Thyroid gland (tissue), 4 donors: ENCODE results near the gene PRMT7.

Experiments used
- CTCF ChIP-seq, 6 experiments: fragments of 200-600 bp in 3 of 6; fragments of 450-650 bp in 3 of 6; sonication (generic) in 3 of 6; IDR thresholded peaks; one replicate each; pipeline ENCODE4 v1.5.1; 2016 to 2019; ENCODE audit warnings: antibody characterized with exemption in 6 of 6, mild to moderate bottlenecking in 2 of 6, inconsistent platforms in 1 of 6, moderate library complexity in 1 of 6
- POLR2A ChIP-seq, 2 donors: fragments of 450-650 bp; IDR thresholded peaks; one replicate each; pipeline ENCODE4 v1.6.1; 2017; ENCODE audit warnings: antibody characterized with exemption in 2 of 2, mild to moderate bottlenecking in 2 of 2, moderate library complexity in 1 of 2

DNA sequence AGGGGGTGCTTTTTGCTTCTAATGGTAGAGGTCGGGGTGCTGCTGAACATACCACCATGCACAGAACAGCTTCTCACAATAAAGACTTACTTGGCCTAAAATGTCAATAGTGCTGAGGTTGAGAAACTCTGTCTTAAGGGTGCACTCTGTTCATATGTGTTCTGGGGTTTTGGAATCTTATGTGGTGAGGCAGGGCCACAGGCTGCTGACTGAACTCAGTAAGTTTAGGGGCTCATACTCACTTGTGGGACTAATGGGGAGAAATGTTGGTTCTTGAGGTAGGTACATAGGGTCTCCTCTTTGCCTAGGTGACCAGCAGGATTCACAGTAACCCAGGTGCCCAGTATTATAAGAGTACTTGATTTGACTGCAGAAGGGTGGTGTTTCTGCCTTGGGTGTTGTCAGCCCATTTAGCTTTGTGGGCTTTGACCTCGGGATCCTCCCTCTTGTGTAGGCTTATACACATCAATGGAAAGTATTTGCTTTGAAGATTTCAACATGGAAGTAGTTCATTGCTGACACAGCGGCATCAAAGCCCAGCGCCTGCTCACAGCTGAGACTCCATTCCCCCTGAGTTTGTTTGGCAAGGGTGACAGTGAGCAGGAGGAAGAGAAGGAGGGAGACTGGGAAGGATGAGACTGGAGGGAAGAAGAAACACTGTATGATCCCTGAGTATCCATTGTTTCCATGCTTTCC lies 29.3 kb upstream of the PRMT7 start:
- TF ChIP-seq CTCF (IDR thresholded peaks at IDR 0.05): no peak
- no peak for TF ChIP-seq POLR2A (IDR thresholded peaks at IDR 0.05)
